LNCaP clone FGC (cell line): ENCODE results near the gene COQ9.

Experiments used
- DNase-seq: peaks from one replicate; pipeline ENCODE4 v3.0.0-alpha.2; 2011; ENCODE audit warnings: low read depth
- H3K4me3 ChIP-seq: 2 replicates; pipeline ENCODE4 v1.5.1; 2011; ENCODE audit warnings: mild to moderate bottlenecking, low read depth, low read length, control low read depth
- TF ChIP-seq, protein P1 (sequence below): IDR thresholded peaks from 2 replicates; pipeline ENCODE4 v1.5.1; 2012; ENCODE audit warnings: mild to moderate bottlenecking; ENCODE audit not compliant: control insufficient read depth, insufficient read depth; ENCODE audit errors: extremely low read depth

Gene COQ9

DNA sequence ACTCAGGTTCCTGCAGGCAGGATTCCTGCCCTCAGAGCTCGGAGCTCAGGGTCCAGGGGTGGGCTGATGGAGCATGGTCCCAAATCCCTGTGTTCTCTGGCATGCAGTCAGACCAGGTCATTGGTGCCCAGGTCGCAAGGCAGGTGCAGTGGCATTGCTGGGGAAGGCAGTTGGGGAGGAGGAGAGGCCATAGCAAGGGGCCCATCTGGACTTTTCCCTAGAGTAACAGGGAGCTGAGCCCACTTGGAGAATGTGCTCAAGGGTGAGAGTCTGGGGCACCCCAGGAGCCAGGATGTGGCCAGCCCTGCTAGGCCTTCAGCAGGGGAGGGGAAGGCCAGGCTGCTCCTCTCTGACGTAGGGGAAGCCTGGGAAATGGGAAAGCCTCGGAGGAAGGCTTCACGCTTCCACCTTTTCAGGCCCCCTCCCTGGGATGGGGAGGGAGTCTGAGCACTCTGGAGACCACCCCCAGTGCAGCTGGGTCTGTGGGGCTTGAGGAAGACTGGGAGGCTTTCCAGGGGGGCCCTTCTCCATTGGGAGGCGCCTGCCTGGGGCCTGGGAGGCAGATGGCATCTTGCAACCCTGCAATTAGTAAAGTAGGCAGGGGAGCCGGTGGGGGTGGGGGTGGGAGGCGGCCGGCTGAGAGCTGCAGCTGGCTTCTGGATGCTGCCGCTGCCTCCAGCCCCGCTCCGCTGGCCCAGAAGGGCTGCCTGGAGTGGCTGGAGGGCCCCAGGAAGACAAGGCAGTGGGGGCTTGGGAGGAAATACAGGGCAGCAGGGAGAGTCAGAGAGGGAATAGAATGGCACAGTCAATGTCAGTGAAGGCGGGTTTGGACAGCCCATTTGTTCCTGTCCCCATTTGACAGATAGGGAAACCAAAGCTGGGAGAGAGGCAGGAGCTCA is 60.1 kb downstream of the COQ9 start:
- H3K4me3 ChIP-seq: no peak overlapping the region
- TF ChIP-seq, protein P1, sequence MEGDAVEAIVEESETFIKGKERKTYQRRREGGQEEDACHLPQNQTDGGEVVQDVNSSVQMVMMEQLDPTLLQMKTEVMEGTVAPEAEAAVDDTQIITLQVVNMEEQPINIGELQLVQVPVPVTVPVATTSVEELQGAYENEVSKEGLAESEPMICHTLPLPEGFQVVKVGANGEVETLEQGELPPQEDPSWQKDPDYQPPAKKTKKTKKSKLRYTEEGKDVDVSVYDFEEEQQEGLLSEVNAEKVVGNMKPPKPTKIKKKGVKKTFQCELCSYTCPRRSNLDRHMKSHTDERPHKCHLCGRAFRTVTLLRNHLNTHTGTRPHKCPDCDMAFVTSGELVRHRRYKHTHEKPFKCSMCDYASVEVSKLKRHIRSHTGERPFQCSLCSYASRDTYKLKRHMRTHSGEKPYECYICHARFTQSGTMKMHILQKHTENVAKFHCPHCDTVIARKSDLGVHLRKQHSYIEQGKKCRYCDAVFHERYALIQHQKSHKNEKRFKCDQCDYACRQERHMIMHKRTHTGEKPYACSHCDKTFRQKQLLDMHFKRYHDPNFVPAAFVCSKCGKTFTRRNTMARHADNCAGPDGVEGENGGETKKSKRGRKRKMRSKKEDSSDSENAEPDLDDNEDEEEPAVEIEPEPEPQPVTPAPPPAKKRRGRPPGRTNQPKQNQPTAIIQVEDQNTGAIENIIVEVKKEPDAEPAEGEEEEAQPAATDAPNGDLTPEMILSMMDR: no peak
- DNase-seq: no peak

DNA sequence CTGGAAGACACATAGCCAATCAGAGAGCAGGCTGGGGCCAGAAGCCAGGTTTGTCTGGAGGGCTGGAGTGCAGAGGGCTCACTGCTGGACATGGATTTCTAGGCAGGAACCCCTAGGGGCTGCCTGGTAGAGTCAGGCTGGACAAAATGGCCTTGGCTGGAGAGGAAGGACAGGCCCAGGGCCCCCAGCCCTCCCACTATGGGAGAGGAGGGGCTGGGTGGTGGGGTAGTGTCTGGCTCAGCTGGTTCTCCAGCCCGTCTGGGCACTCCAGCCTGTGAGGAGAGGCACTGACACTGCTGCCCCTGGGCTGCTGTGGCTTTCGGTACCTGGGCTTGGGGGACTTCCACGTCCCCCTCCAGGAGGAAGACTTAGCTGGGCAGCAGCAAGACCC is 60.8 kb downstream of the COQ9 start:
- TF ChIP-seq, protein P1: no peak
- no peak for DNase-seq
- no peak overlapping the region for H3K4me3 ChIP-seq

DNA sequence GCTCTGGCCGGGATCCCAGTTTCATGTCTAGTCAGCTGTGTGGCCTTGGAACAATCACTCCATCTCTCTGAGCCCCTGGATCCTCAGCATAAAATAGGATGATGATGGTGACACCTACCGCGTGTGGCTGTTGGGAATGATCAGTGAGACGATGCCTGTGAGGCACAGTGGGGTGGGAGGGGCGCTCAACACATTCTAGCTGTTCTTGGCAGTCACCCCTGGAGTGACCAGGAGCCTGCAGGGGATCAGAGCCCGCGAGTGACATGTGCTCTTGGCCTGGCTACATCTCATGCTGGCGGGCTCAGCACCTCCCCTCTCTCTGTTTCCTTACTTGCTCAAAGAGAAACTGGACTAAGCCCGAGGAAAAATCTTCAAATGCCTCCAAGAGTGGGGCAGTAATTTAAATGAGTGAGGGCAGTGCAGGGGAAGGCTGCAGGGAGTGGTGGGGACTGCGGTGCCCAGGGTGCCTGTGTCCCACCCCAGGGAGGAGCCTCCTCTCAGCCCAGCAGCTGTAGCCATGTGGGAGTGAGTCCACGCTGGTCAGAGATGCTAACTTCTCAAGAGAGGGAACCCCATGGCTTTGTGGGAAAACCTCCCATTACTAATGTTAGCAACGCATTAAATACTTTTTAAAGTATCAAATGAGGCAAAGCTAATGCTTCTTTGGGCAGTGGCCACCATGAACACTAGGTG is 62.1 kb downstream of the COQ9 start:
- TF ChIP-seq, protein P1: no peak
- no peak overlapping the region for H3K4me3 ChIP-seq
- no peak for DNase-seq

GRCh38 chr16:57510016-57510871 is 63.0 kb downstream of the COQ9 start:
- TF ChIP-seq, protein P1: no peak
- no peak overlapping the region for H3K4me3 ChIP-seq
- no peak for DNase-seq
